Measurements from ENCODE around the gene DNAJC24. TPM values are rescaled to one million over a fixed set of nuclear protein-coding genes. Genes with fewer than 3 reads are reported as not detected.

DNAJC24 gene
- total RNA-seq, 1 donor from 2014 or later = 11.5 TPM

- Histone ChIP-seq H3K27ac (ENCODE audit: low read depth, low read length) (no peak overlapping the region), H3K4me3 (ENCODE audit: low read length in 3 of 3) (no peak overlapping the region), H3K9ac (ENCODE audit: low read depth in 1 of 3, low read length in 3 of 3) (no peak overlapping the region), H3K36me3 (ENCODE audit: control insufficient read depth in 3 of 3, insufficient read depth in 3 of 3, low read length in 3 of 3) (no peaks in the 10 kb centered on the region), H3K27me3 (ENCODE audit: control insufficient read depth in 3 of 3, insufficient read depth in 3 of 3, low read length in 3 of 3) (no peaks in the 10 kb centered on the region), H3K9me3 (ENCODE audit: control insufficient read depth in 3 of 3, low read length in 3 of 3) (no peaks in the 10 kb centered on the region), H3K4me1 (ENCODE audit: control insufficient read depth in 3 of 3, insufficient read depth in 3 of 3, low read length in 3 of 3) (no peaks in the 10 kb centered on the region)
These were observed 18.5 kb upstream of the DNAJC24 start for GRCh38 chr11:31351168-31351567.

DNA sequence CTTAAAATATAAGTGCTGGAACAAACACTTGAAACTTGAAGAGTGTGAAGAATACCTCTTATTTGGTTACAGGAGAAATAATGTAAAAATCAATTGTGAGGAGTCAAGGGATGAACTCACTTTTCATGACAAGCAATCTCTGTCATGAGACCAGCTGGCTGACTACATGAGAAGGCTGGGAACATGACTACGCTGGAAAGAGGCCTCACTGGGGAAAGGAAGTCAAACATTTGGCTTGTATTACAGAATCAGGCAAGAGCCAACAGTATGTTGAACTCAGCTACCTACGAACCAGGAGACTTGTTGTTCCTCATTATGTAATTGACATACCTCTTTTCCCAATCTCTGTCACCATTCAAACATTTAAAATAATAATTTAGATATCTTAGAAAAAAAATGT lies 14.5 kb upstream of the DNAJC24 start:
- Histone ChIP-seq H3K4me1 (ENCODE audit: control insufficient read depth in 3 of 3, insufficient read depth in 3 of 3, low read length in 3 of 3) (no peaks in the 10 kb centered on the region), H3K4me3 (ENCODE audit: low read length in 3 of 3) (no peak overlapping the region), H3K36me3 (ENCODE audit: control insufficient read depth in 3 of 3, insufficient read depth in 3 of 3, low read length in 3 of 3) (no peaks in the 10 kb centered on the region), H3K27me3 (ENCODE audit: control insufficient read depth in 3 of 3, insufficient read depth in 3 of 3, low read length in 3 of 3) (no peaks in the 10 kb centered on the region), H3K9ac (ENCODE audit: low read depth in 1 of 3, low read length in 3 of 3) (no peak overlapping the region), H3K9me3 (ENCODE audit: control insufficient read depth in 3 of 3, low read length in 3 of 3) (no peaks in the 10 kb centered on the region), H3K27ac (ENCODE audit: low read depth, low read length) (no peak overlapping the region)

DNA sequence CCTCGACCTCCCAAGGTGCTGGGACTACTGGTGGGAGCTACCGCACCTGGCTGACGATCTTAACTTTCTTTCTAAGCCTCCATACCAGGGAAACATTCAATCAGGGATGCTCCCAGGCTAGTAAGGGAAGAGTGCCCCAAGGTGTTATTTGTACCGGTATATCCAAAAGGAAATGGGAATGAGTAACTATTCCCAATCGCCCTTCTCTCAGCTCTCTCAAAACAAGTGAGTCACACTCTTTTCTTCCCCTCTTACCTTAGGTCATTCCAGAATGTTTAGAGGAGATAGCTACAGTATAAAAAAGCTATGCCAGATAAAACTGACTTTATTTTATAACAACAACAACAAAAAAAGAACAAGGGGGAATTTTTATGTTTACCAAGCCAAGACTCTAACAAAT lies 13.8 kb upstream of the DNAJC24 start:
- Histone ChIP-seq H3K4me3 (ENCODE audit: low read length in 3 of 3) (no peak overlapping the region), H3K27ac (ENCODE audit: low read depth, low read length) (no peak overlapping the region), H3K4me1 (ENCODE audit: control insufficient read depth in 3 of 3, insufficient read depth in 3 of 3, low read length in 3 of 3) (no peaks in the 10 kb centered on the region), H3K9me3 (ENCODE audit: control insufficient read depth in 3 of 3, low read length in 3 of 3) (no peaks in the 10 kb centered on the region), H3K36me3 (ENCODE audit: control insufficient read depth in 3 of 3, insufficient read depth in 3 of 3, low read length in 3 of 3) (no peaks in the 10 kb centered on the region), H3K27me3 (ENCODE audit: control insufficient read depth in 3 of 3, insufficient read depth in 3 of 3, low read length in 3 of 3) (no peaks in the 10 kb centered on the region), H3K9ac (ENCODE audit: low read depth in 1 of 3, low read length in 3 of 3) (no peak overlapping the region)

GRCh38 chr11:31361743-31362142 lies 7.9 kb upstream of the DNAJC24 start:
- Histone ChIP-seq H3K27ac (ENCODE audit: low read depth, low read length) (no peak overlapping the region), H3K9ac (ENCODE audit: low read depth in 1 of 3, low read length in 3 of 3) (no peak overlapping the region), H3K4me3 (ENCODE audit: low read length in 3 of 3) (no peak overlapping the region), H3K4me1 (ENCODE audit: control insufficient read depth in 3 of 3, insufficient read depth in 3 of 3, low read length in 3 of 3) (no peaks in the 10 kb centered on the region), H3K27me3 (ENCODE audit: control insufficient read depth in 3 of 3, insufficient read depth in 3 of 3, low read length in 3 of 3) (peaks cover 0 to 3% (median 0%) of the 10 kb centered on the region in 3 donors), H3K36me3 (ENCODE audit: control insufficient read depth in 3 of 3, insufficient read depth in 3 of 3, low read length in 3 of 3) (no peaks in the 10 kb centered on the region), H3K9me3 (ENCODE audit: control insufficient read depth in 3 of 3, low read length in 3 of 3) (no peaks in the 10 kb centered on the region)

DNA sequence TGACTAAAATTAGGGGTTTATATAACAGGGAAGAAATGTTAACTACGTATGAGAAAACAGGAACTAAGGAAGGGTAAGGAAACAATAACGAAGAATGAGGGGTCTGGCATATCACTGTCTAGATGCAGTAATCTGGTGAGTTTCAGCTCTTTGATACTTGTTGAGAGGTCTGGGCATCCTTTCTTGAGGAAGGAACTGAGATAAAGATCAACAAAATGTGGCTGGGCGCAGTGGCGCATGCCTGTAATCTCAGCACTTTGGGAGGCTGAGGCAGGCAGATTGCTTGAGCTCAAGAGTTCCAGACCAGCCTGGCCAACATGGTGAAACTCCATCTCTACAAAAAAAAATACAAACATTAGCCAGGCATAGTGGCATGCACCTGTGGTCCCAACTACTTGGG lies 2.9 kb upstream of the DNAJC24 start:
- Histone ChIP-seq H3K4me3 (ENCODE audit: low read length in 3 of 3) (no peak overlapping the region), H3K27me3 (ENCODE audit: control insufficient read depth in 3 of 3, insufficient read depth in 3 of 3, low read length in 3 of 3) (peaks cover 0 to 3% (median 0%) of the 10 kb centered on the region in 3 donors), H3K9ac (ENCODE audit: low read depth in 1 of 3, low read length in 3 of 3) (no peak overlapping the region), H3K36me3 (ENCODE audit: control insufficient read depth in 3 of 3, insufficient read depth in 3 of 3, low read length in 3 of 3) (no peaks in the 10 kb centered on the region), H3K9me3 (ENCODE audit: control insufficient read depth in 3 of 3, low read length in 3 of 3) (no peaks in the 10 kb centered on the region), H3K4me1 (ENCODE audit: control insufficient read depth in 3 of 3, insufficient read depth in 3 of 3, low read length in 3 of 3) (peaks cover 6 to 7% (median 7%) of the 10 kb centered on the region in 3 donors), H3K27ac (ENCODE audit: low read depth, low read length) (no peak overlapping the region)

GRCh38 chr11:31375879-31376278 lies 6.2 kb downstream of the DNAJC24 start:
- H3K27me3 ChIP-seq (ENCODE audit: control insufficient read depth in 3 of 3, insufficient read depth in 3 of 3, low read length in 3 of 3) = no peaks in the 10 kb centered on the region
- no peak overlapping the region for H3K27ac ChIP-seq (ENCODE audit: low read depth, low read length)
- H3K4me3 ChIP-seq (ENCODE audit: low read length in 3 of 3) = no peak overlapping the region
- peaks cover 0 to 4% (median 2%) of the 10 kb centered on the region in 3 donors for H3K36me3 ChIP-seq (ENCODE audit: control insufficient read depth in 3 of 3, insufficient read depth in 3 of 3, low read length in 3 of 3)
- no peak overlapping the region for H3K9ac ChIP-seq (ENCODE audit: low read depth in 1 of 3, low read length in 3 of 3)
- H3K4me1 ChIP-seq (ENCODE audit: control insufficient read depth in 3 of 3, insufficient read depth in 3 of 3, low read length in 3 of 3) = peaks cover 0 to under 1% (median 0%) of the 10 kb centered on the region in 3 donors
- H3K9me3 ChIP-seq (ENCODE audit: control insufficient read depth in 3 of 3, low read length in 3 of 3) = no peaks in the 10 kb centered on the region

DNA sequence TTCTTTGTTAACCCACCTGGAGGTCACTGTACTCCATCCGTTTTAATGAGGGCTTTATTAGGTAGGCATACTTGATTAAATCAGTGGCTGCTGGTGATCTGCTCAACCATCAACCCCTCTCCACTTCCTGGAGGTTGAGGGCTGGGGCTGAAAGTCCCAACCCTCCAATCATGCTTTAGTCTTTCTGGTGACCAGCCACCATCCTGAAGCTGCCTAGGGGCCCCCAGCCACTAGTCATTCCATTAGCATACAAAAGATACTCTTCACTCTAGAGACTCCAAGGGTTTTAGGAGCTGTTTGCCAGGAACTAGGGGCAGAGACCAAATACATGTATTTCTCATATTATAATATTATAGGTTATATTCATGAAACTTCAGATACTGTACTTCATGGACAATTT lies 13.5 kb downstream of the DNAJC24 start:
- Histone ChIP-seq H3K27ac (ENCODE audit: low read depth, low read length) (no peak overlapping the region), H3K9ac (ENCODE audit: low read depth in 1 of 3, low read length in 3 of 3) (no peak overlapping the region), H3K36me3 (ENCODE audit: control insufficient read depth in 3 of 3, insufficient read depth in 3 of 3, low read length in 3 of 3) (peaks cover 0 to 2% (median 0%) of the 10 kb centered on the region in 3 donors)

DNA sequence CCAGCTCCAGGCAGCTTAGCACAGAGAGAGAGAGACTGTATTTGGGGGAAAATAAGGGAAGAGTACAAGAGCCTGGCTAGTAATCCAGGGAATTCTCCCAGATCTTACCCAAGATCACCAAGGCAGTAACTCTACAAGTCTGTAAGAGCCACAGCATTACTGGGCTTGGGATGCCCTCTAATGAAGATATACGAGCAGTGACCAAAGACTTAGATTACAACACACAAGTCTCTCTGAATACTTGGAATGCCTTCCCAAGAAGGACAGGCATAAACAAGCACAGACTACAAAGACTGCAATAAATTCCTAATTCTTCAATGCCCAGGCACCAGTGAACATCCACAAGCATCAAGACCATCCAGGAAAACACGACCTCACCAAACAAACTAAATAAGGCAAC lies 17.7 kb downstream of the DNAJC24 start:
- Histone ChIP-seq H3K27me3 (ENCODE audit: control insufficient read depth in 3 of 3, insufficient read depth in 3 of 3, low read length in 3 of 3) (no peaks in the 10 kb centered on the region), H3K4me3 (ENCODE audit: low read length in 3 of 3) (no peak overlapping the region), H3K4me1 (ENCODE audit: control insufficient read depth in 3 of 3, insufficient read depth in 3 of 3, low read length in 3 of 3) (no peaks in the 10 kb centered on the region), H3K36me3 (ENCODE audit: control insufficient read depth in 3 of 3, insufficient read depth in 3 of 3, low read length in 3 of 3) (no peaks in the 10 kb centered on the region), H3K9ac (ENCODE audit: low read depth in 1 of 3, low read length in 3 of 3) (no peak overlapping the region), H3K27ac (ENCODE audit: low read depth, low read length) (no peak overlapping the region), H3K9me3 (ENCODE audit: control insufficient read depth in 3 of 3, low read length in 3 of 3) (no peaks in the 10 kb centered on the region)

More for the DNA sequence above, 13.5 kb downstream of the DNAJC24 start:
- Histone ChIP-seq H3K4me1 (ENCODE audit: control insufficient read depth in 3 of 3, insufficient read depth in 3 of 3, low read length in 3 of 3) (no peaks in the 10 kb centered on the region), H3K9me3 (ENCODE audit: control insufficient read depth in 3 of 3, low read length in 3 of 3) (no peaks in the 10 kb centered on the region), H3K4me3 (ENCODE audit: low read length in 3 of 3) (no peak overlapping the region), H3K27me3 (ENCODE audit: control insufficient read depth in 3 of 3, insufficient read depth in 3 of 3, low read length in 3 of 3) (no peaks in the 10 kb centered on the region)

DNA sequence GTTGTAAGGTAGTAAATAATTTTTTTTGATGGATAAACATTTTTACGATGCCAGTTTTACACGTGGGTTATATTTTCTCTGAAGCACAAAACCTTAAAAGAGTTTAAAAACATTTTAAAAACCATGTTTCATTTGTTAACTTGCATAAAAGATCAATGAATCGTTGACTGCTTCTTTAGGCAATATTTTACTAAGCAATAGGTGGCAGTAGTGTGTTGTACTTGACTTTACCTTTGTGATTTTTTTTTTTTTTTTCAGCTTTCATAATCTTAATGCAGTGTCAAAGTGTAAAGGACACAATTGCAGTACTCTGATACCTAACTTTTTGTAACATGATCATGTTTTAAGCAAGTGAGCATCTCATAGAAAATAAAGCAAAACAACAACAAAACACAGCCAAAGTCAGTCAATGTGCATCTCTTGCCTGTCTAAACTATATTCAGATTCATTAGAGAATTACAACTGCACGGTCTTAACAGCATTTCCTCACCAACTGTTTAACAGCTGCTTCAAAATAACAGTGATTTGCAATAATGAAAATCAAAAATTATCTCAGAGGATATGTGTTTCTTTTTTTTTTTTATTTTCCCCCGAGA lies 27.7 kb downstream of the DNAJC24 start:
- no peak overlapping the region for H3K9ac ChIP-seq (ENCODE audit: low read depth in 1 of 3, low read length in 3 of 3)
- no peaks in the 10 kb centered on the region for H3K27me3 ChIP-seq (ENCODE audit: control insufficient read depth in 3 of 3, insufficient read depth in 3 of 3, low read length in 3 of 3)
- H3K27ac ChIP-seq (ENCODE audit: low read depth, low read length) = no peak overlapping the region
- peaks cover 0 to 3% (median 0%) of the 10 kb centered on the region in 3 donors for H3K9me3 ChIP-seq (ENCODE audit: control insufficient read depth in 3 of 3, low read length in 3 of 3)
- H3K36me3 ChIP-seq (ENCODE audit: control insufficient read depth in 3 of 3, insufficient read depth in 3 of 3, low read length in 3 of 3) = no peaks in the 10 kb centered on the region
- no peaks in the 10 kb centered on the region for H3K4me1 ChIP-seq (ENCODE audit: control insufficient read depth in 3 of 3, insufficient read depth in 3 of 3, low read length in 3 of 3)
- no peak overlapping the region for H3K4me3 ChIP-seq (ENCODE audit: low read length in 3 of 3)

GRCh38 chr11:31404614-31405013 lies 35.0 kb downstream of the DNAJC24 start:
- Histone ChIP-seq H3K9me3 (ENCODE audit: control insufficient read depth in 3 of 3, low read length in 3 of 3) (no peaks in the 10 kb centered on the region), H3K36me3 (ENCODE audit: control insufficient read depth in 3 of 3, insufficient read depth in 3 of 3, low read length in 3 of 3) (no peaks in the 10 kb centered on the region), H3K4me3 (ENCODE audit: low read length in 3 of 3) (no peak overlapping the region), H3K9ac (ENCODE audit: low read depth in 1 of 3, low read length in 3 of 3) (no peak overlapping the region), H3K4me1 (ENCODE audit: control insufficient read depth in 3 of 3, insufficient read depth in 3 of 3, low read length in 3 of 3) (no peaks in the 10 kb centered on the region), H3K27ac (ENCODE audit: low read depth, low read length) (no peak overlapping the region), H3K27me3 (ENCODE audit: control insufficient read depth in 3 of 3, insufficient read depth in 3 of 3, low read length in 3 of 3) (no peaks in the 10 kb centered on the region)
